Measurements from ENCODE around the gene SH2D7. TPM values are rescaled to one million over a fixed set of nuclear protein-coding genes. Genes with fewer than 3 reads are reported as not detected.

SH2D7 gene
- total RNA-seq, 1 donor from 2014 or later: not detected

DNA sequence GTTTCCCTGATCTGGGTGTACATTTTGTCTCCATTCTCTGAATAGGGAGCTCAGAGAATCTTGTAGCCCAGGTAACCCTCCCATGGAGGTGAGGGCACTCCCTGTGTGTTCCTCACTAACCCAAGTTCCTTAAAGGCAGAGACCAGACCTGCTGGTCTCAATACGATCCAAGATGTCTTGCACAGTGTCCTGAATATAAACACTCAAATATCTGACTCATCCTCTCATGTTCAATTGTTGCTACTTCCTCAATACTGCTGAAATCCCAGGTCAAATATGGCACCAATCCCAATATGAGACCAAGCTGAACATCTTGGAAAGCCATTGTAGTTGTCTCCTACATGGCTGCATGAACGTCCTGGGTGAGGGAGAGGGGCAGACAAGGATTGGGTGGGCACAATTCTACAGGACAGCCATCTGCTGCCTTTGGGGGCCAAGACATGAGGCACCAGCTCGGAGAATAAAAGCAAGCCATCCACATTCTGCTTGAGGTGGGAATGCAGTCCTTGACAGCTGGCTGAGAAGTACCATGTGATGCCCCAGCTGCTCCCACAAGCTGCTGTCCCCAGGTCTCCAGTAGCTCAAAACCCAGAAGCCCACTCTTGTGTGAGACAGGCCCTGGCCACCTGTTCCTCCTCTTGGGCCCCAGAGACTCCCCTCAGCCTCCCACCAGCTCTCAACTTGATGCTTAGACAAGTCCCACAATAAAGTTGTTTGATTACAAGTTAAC is 33.1 kb upstream of the SH2D7 start:
- DNase-seq (ENCODE audit: low spot score in 2 of 2) (no peak), FAIRE-seq (no peak)

DNA sequence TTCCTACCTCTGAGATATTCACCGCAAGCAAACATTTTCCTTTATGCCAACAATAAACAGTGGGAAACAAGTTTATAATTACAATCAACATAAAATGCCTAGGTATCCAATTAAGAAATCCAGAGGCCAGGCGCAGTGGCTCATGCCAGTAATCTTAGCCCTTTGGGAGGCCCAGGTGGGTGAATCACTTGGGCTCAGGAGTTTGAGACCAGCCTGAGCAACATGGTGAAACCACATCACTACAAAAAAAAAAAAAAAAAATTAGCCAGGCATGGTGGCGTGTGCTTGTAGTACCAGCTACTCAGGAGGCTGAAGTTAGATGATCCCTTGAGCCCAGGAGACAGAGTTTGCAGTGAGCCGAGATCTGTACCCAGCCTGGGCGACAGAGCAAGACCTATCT is 32.1 kb upstream of the SH2D7 start:
- FAIRE-seq (no peak), DNase-seq (ENCODE audit: low spot score in 2 of 2) (no peak)

DNA sequence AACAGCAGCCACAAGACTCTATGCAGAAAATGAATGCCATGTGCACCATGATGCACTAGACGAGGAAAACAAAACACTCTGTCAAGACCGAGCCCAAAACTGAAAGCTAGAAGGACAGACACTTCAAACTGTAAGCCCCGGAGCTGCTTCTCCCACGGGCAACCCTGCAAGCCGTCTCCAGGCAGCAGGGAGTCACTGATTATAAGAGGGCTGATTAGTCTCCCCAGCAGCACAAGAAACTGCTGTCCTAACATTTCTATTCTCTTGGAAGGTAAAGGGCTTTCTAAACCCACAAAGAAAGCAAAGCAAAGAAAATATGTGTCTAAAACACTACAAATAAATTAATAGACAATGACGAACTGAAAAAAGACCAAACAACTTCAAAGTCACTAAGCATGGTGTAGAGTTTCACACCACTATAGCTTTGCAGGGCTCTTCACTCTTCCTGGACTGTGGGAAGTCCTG is 30.4 kb upstream of the SH2D7 start:
- FAIRE-seq (no peak), DNase-seq (ENCODE audit: low spot score in 2 of 2) (no peak)

DNA sequence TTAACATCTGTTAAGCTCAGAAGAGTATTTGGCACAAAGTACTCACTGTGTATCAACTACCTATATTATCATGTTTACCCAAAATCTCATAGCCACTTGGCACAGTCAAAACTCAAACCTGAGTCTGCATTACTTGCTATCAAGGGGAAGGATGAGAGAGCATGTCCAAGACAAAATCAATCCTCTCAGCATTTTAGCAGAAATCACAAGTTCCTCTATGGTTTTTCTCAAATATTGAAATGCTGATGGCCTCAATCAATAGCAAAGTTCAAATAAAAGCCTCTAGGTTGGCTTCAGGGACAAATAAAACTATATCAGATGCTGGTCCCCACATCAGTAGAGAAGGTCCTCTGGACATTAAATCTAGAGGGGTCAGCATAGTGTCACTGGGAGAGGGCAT is 29.1 kb upstream of the SH2D7 start:
- FAIRE-seq: no peak
- DNase-seq (ENCODE audit: low spot score in 2 of 2): no peak

DNA sequence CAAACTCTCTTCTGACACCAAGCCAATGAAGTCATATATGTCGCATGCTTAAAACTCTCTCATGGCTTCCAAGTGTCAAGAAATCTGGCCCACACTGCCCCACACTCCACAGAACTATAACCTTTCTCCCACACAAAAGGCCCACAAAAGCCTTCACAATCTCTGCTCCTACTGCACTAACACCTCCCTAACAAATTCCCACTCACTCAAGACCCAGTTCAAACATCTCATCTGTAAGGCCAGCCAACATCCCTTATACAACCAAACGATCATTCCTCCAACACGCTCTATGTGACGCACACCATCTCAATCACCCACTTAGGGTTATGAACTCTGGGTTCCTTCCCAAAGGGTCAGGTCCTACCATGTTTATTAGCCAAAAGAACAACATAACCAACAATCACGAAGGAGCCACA is 28.4 kb upstream of the SH2D7 start:
- FAIRE-seq (no peak), DNase-seq (ENCODE audit: low spot score in 2 of 2) (no peak)

DNA sequence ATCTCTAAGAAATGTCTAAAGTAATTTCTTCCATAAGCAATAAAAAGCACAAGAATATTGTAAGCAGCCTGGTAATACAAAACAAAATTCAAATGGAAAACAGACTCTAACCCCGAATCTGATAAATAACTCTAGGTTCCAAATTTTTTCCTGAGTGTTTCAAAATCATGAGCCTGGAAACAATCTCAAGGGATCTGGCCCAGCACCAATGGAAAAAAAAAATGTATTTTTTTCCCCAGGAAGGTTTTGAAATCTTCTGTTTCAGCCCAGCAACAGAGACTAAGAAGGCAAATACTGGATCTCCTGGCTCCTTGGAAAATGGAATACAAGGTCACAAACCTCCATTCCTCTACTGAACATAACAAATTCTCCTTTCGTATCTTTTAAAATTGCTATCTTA is 27.8 kb upstream of the SH2D7 start:
- no peak for FAIRE-seq
- DNase-seq (ENCODE audit: low spot score in 2 of 2): no peak

DNA sequence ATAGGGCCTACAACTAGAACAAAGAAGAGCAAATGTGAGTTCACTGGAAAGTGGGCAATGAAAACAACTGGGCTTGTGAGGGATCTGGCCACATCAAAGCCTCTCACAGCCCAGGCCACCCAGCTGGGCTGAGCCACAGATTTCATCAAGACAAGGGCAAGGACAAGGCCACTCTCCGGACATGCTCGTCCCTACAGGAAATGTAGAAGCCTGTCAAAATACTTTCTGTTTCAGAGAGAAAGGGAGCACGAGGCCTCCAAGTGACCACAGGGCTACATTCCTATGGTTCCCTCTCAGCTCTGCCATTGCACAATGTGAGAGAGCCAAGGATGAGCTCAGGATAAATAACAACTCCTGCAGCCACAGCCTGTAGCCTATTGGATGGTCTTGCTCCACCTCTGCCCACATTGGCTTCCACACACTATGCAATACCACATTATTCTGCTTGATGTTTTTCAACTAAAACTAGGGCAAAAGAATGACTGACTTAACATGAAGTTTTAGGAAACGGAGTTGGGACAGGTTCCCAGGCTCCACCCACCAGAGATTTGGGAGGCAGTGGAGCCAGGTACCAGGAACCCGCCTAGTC is 27.0 kb upstream of the SH2D7 start:
- DNase-seq (ENCODE audit: low spot score in 2 of 2): no peak
- FAIRE-seq: no peak

DNA sequence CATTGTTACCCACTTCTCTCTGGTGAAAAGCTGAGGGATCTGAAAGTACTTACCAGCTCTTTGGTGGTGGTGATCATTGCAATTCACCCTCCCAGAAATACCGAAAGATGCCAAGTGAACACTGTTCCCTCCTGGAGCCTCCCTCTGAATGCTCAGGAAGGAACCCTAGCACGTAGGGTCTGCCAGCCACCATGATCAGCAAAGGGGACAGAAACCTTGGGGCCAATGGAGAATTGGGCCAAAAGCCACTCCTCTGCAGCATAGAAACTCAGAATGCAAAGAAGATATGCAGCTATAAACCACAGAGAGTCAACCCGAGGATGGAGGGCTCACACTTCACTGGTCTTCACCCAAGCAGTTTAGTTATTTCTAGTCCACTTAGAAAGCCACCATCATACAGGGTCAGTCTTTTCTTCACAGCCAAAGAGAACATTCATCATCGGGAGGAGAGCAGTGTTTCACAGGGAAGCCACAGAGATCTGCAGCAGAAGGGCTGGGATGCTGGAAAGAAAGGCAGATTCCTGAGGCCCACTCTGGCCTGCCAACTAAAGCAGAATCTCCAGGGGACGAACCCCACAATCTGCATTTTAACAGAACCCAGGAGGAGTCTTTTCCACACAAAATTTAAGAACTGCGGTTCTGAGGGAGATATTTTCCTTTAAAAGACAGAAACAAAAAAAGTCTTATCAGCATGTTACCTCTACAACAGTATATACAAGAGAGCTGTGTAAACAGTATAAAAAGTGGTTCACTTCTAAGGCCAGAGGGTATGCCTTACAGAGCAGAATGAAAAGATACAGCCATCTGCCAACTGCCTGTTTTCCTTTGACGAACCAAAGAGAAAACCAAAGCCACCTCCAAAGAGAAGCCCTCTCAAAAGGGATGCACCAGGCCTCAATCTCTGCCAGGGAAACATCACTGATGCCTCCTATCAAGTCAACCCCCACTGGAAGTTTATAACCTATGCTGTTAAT is 26.1 kb upstream of the SH2D7 start:
- no peak for FAIRE-seq

DNA sequence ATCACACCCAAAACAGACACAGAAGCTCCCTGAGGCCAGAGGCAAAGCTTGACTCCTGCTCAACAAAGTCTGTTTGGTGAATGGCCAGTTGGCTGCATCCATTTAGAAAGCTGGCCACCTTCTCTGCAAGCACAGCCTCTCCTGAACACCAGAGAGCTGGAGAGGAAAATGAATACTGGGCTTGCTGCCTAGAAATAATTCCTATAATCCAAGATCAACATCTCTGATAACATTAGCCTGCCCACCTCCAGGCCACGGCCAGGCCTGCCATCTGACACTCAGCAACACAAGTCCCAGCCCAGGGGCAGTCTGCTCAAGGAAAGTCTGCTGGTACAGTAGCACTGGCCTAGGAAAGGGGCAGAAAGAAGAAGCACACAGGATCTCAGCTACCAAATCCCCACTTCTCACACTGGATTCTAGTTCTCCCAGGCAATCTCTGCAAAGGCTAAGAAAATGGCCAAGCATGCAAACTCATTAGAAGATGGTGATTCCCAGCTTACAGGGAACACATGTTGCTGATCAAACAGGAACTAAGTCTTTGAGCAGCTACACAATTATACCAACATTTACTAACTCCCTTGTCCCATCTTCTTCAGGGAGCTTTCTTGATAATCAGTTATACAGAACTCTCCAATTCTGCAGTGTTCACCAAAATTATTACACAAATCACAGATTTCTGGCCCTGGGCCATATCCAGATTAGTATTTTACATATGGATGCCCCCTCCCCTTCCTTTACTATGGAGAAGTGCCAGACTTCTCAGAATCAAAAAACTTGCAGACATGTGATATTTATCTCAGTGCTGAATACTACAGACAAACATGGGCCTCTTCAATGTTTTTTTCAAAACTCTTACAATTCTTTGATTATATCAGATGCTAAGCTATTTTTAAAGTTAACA is 24.8 kb upstream of the SH2D7 start:
- FAIRE-seq (no peak), DNase-seq (ENCODE audit: low spot score in 2 of 2) (no peak)

More for the DNA sequence above, 26.1 kb upstream of the SH2D7 start:
- DNase-seq (ENCODE audit: low spot score in 2 of 2): no peak

DNA sequence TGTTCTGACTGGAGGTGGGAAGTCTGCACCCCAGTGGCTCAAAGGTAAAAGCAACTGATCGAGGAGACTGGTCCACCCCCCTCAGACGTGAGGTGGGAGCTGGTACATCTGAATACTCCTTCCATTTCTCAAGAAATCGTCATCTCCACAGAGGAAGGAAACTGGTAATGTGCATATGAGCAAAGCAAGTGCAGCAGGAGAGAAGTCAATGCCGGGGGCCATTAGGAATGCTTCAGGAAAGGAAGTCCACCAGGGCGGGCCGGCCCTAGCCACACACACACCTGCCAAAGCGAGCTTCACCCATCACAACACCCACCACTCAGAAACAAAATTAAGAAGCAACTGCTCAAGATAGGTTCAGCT is 23.3 kb upstream of the SH2D7 start:
- DNase-seq (ENCODE audit: low spot score in 2 of 2): no peak
- no peak for FAIRE-seq

DNA sequence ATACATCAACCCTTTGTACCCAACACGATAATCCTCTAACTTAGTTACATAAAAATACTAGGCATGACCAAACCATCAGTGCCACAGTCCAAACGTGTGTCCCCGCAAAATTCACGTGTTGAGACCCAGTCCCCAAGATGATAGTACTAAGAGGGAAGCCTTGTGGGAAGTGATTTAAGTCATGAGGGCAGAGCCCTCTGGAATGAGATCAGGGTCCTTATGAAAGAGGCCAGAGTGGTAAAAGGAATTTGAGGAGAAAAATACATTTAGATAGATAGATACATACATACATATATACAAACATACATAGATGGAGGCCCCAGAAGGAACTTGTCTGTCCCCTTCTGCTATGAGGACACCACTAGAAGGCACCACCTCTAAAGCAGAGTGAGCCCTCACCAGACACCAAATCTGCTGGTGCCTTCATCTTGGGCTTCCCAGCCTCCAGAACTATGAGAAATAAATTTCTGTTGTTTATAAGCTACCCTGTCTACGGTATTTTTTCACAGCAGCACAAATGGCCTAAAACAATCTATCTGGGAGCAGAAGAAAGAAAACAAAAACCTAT is 22.8 kb upstream of the SH2D7 start:
- DNase-seq (ENCODE audit: low spot score in 2 of 2) (no peak), FAIRE-seq (no peak)

DNA sequence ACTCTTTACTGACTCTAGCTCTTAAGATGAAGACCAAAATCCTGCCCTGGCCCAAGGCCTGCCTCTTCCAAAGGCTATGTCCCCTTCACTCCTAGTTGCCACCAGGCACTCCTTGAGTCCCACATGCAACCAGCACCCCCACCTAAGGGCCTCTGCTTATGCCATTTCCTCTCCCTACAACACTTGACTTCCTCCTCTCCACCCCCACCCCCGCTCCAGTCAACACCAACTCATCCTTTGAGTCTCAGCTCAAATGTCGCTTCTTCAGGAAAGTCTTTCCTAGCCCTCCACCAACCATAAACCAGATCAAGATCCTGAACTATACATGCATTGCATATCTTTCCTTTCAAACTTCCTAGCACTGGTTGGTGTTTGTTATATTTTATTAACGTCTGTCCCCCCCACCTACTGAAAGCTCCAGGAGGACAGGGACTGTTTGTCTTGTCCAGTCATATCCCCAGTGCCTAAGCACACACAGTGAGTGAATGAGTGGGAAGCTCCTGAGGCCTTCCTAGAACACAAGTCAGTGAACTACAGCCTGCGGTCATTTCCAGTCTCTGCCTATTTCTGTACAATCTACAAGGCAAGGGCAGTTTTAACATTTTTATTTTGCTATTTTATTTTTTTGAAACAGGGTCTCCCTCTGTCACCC is 22.2 kb upstream of the SH2D7 start:
- FAIRE-seq: no peak
- no peak for DNase-seq (ENCODE audit: low spot score in 2 of 2)

DNA sequence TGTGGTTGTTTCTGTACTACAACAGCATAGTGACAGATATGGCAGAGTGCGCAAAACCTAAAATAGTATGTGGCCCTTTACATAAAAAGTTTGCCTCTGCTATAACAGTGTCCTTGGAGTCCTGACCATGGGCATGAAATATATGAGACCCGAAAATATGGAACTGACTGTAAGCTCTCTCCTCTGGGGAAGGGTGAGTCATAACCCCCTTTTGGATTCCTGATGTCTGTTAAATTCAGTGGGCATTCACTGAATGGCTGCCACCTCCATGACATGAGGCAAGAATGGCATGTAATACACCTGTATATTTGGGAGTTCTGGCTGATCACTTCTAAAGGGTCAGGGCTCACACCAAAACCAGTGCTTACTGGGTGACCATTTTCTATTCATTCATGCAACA is 21.0 kb upstream of the SH2D7 start:
- FAIRE-seq: no peak

DNA sequence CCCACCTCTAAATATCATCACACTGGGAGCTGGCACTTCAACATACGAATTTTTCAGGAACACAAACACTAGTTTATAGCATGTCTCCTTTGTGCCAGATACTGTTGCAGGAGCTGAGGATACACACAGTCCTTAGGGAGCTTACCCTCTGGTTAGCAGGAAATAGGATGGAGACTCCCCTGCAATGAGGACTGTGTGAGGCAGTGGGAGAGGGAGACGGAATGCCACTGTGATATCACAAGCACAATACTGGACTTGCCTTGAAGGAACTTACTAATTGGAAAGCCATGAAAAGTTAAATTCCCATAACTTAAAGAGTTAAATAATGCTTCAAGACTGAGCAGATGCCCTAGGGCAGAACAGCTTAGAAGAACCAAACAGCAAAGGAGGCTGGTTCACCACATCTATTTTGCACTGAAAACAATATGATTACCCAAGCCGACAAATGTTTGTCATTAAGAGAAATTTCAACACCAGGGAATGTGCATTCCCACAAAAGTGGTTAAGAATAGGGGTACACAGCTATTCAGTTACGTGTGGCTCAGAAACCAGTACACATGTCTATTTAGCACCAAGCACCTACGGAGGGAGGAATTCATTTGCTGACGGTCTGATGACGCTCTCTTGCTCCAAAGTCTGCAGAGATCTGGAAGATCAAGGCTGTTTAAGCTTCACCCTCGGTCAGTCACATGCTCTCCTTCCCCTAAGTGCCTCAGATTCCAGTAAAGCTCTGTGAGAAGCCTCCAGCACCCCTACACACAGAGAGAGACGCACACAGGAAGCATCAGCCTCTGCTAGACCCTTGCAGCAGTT is 20.1 kb upstream of the SH2D7 start:
- no peak for FAIRE-seq
- DNase-seq (ENCODE audit: low spot score in 2 of 2): no peak

More for the DNA sequence above, 21.0 kb upstream of the SH2D7 start:
- DNase-seq (ENCODE audit: low spot score in 2 of 2): no peak

DNA sequence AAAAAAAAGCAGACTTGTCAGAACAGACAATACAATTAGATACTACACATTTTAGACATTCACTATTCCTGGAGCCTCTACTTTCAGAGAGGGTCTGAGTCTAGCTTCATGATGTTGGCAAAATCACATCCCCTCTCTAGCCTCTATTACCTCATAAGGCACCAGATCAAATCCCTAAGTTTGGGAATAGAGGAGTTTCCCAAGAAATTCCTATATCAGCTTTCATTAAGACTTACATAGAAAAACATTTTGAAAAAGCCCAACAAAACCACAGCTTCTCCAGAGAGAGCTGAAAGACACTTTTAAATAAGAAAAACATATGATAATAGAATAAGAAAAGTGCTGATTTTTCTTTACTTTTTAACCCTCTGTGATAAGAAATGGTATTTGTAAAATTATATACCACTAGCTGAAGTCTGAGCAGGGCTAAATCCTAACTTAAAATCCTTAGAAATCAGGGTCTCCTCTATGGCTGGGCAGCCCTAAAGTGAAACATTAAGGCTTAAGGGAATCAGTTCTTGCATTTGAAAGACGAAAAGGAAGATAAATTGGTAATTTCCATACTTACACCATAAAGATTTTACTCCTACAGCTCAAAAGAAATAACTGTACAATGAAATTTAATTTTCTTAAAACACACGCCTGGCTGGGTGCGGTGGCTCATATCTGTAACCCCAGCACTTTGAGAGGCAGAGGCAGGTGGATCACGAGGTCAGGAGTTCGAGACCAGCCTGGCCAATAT is 19.1 kb upstream of the SH2D7 start:
- DNase-seq (ENCODE audit: low spot score in 2 of 2) (no peak), FAIRE-seq (no peak)

DNA sequence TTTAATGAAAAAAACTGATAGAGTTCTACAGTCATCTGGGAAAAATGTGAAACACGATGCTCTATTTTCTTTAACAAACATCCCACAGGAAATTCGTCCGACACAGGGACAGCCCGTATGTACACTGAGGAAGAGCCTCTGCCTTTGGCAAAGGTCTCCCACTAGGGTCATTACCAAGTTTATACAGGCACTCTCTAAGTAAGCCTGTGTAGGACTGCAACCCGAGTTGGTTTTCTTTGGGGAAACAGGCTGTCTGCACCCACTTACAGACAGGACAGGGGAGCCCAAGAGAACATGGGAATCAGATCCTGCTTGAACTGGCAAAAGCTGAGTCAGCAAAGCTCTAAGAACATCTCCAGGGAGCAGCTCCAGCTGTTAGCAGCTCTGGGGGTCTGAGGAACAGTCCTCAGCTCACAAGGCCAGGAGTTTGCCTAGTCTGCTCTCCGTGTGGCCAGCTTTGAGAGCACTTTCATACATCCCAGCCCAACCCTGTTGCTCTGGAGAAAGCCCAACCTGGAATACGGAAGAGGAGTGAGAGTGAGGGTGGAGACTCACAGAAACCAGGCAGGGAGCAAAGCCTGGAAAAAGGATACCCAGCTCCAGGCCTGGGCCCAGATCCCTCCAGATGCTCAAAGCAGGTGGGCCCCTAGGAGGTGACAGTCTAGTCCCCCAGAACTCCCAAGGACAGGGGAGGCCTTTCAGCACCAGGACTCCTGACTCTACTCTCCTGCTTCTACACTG is 16.7 kb upstream of the SH2D7 start:
- DNase-seq (ENCODE audit: low spot score in 2 of 2) (no peak), FAIRE-seq (no peak)
